ENCODE data around the gene CBX1.
A peak's percentile ranks its signal among the peaks of the same experiment; 100 is the strongest.
"Not testable (repeated sequence)": the region's sequence is repeated elsewhere in the genome, so short reads cannot be mapped to it uniquely, and the experiment has no call there.

The CBX1 gene

GRCh38 chr17:48051706-48052486, 49.4 kb downstream of the CBX1 start:
- DNase-seq (ENCODE audit: low read depth) = no peak

GRCh38 chr17:48051283-48051682, 50.0 kb downstream of the CBX1 start:
- DNase-seq (ENCODE audit: low read depth) = no peak

GRCh38 chr17:48048384-48049126, 52.7 kb downstream of the CBX1 start:
- DNase-seq (ENCODE audit: low read depth) = no peak

DNA sequence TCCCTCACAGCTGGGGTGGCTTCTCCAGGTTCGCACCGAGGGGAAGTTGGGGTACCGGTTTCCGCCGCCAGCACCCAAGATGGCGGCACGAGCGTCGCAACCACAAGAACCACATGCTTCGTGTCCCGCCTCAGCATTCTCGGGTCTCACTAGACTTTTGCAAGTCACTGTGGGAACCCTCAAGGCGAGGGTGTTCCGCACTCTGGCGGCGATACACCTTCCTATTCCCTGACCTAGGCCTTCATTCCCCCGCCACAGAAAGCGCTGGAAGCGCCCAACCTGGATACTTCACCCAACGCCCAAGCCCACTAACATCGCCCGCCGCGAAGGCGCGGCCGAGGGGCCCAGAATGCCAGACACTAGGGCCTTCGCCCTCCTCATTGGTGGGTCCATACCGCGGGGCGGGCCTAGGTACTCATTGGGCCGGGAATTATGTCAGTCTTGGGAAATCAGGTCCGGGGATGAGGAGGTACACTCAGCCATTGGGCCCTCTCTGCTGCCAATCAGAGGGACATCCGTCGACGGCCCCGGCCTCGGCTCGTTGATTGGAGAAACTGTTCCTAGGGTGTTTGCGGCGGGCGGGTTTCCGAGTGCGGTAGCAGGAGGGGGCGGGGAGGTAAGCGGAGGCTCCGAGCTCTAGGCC, 53.4 kb downstream of the CBX1 start, which contains the start of gene NFE2L1:
Gene NFE2L1 (plus strand): TSS at position 619 of the 643 bp plus-strand sequence. CDS start 2,760 bp downstream, outside the sequence.
- peak; percentile 99 for DNase-seq (ENCODE audit: low read depth)

GRCh38 chr17:48047113-48047740, 54.1 kb downstream of the CBX1 start:
- no peak for DNase-seq (ENCODE audit: low read depth)

DNA sequence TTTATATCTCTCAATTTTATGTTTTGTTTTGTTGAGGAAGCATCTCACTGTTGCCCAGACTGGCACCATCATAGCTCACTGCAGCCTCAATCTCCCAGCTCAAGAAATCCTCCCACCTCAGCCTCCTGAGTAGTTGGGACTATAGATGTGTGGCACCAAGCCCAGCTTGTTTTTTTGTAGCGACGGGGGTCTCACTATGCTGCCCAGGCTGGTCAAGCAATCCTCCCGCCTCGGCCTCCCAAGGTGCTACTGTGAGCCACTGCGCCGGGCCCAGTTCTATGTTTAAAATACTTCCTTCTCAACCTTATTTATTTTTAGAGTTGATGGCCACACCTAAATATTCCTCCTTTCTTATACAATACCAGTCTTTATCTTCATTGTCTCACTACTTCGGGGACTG, 55.0 kb downstream of the CBX1 start:
- no peak for DNase-seq (ENCODE audit: low read depth)

DNA sequence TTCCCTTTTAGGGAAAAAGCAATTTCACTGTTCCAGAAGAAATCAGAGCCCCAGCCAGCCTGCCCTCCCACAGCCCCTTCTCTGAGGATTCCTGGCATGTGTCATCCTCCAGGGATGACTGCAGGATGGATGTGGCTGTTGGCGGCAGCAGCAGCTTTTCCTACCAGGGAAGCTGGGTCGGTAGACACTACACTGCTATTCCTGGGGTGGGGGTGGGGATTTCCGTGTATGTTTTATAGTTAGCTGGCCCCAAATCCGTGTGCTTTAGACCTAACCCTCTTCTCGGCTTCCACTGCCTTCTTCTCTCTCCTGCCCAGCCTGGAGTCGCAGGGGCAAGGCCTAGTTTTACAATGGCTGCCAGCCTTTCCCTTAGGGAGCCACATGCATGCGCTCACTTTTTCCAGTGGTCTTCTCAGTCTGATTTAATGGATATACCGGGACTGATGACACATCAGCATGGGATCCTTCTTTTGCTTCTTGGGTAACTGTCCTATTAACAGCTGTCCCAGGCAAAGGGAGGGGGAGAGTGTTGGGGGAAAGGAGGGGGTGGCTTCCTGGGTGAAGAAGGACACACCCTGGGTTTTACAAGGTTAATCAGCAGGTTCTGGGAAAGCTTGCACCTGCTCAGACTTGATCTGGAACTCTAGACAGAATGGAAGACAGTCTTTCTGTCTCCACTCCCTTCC, 55.8 kb downstream of the CBX1 start:
- no peak for DNase-seq (ENCODE audit: low read depth)

DNA sequence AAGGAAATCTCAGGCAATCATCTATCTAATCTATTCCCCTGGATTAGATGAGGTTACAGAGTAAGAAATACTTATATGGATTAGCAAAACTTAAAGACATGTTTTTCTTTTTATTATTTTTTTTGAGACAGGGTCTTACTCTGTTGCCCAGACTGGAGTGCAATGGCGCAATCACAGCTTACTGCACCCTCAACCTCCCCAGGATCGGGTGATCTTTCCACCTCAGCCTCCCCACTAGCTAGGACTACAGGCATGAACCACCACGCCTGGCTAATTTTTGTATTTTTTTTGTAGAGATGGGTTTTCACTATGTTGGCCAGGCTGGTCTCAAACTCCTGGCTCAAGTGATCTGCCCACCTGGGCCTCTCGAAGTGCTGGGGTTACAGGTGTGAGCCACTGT, 56.4 kb downstream of the CBX1 start:
- no peak for DNase-seq (ENCODE audit: low read depth)

DNA sequence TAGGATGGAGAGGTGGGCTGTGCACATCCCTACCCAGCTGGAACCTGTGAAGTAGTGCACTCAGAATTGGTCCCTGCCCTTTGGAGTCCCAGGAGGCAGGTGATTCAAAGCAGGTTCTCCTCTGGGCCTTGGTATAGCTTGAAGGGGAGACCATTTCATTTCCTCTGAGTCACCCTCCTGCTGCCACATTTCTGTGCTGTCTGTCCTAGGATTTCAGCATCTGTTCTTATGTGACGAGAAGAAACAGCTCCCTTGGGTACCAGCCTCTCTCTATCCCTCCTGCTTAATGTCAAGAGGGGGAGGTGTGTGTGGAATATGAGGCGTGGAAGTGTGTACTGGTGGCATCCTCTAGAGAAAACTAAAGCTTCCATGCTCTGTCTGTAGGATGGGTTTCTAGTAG, 58.1 kb downstream of the CBX1 start:
- DNase-seq (ENCODE audit: low read depth) = no peak

DNA sequence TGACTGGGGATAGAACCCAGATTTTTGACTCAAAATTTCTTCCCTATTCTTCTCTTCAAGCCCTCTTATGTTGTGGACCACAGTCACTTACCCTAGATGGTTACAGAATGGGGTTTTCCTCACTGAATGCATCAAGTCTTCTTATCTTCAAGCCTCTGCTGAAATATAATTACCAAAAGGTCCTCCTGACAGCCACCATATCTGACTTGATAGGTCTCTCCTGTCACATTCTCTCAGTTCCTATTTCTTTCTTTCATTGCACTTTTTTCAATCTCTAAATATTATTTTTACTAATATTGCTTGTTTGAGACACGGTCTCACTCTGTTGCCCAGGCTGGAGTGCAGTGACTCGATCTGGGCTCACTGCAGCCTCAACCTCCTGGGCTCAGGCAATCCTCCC, 62.6 kb downstream of the CBX1 start:
- no peak for DNase-seq (ENCODE audit: low read depth)

DNA sequence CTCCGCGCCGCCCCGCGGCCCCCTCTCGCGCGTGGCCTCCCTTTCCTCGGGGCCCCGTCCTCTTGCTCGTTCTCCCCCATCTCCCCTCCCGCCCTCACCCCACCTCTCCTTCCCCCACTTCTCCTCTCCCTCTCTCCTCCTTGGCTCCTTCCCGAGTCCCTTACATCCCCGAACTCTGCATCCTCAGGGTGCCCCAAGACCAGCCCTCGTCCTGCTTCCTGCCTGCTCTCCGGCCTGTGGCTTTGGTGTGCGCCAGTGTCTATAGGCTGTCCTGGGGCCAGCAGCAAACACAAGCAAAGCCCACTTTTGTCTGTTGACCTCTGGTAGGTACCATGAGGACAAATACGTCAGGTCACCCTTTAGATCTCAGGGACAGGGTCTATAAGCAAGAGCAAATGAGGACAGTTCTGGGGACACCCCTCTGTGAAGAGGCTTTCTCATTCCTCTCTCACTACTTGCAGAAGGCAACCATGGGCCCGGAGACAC, 63.4 kb downstream of the CBX1 start:
- DNase-seq (ENCODE audit: low read depth) = no peak

GRCh38 chr17:48037036-48037837, 64.0 kb downstream of the CBX1 start, which contains the start of gene COPZ2:
COPZ2 (minus strand) TSS chr17:48037797; CDS start chr17:48037777, 20 bp downstream.
- DNase-seq (ENCODE audit: low read depth) = no peak

DNA sequence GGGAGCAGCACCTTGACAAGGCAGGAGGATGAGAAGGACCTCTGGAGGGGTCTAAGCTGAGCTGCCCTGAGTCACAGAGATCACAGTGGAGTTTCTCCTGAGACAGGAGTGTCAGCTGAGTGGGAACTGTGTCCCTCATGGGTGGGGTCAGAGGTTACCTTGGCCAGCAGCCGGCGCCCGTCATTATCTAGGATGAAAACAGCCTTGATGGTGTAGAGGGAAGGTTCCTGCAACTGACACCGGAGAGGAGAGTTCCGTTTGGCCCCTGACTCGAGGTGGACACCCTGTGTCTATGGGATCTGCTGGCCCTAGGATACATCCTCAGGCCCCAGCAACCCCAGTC, 64.6 kb downstream of the CBX1 start:
- DNase-seq (ENCODE audit: low read depth) = no peak

DNA sequence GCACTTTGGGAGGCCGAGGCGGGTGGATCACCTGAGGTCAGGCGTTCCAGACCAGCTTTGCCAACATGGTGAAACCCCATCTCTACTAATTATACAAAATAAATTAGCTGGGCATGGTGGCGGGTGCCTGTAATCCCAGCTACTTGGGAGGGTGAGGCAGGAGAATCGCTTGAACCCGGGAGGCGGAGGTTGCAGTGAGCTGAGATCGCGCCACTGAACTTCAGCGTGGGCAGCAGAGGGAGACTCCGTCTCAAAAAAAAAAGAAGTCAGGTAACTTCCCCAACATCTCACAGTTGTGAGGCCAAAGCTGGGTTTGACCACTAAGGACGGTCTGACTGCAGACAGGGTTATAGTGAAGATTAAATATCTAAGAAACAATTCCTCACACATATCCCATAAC, 66.5 kb downstream of the CBX1 start:
- not testable (repeated sequence) for DNase-seq (ENCODE audit: low read depth)

- DNase-seq (ENCODE audit: low read depth) = no peak
Measured at GRCh38 chr17:48031966-48032365, 69.3 kb downstream of the CBX1 start.

GRCh38 chr17:48030531-48030930, 70.7 kb downstream of the CBX1 start:
- no peak for DNase-seq (ENCODE audit: low read depth)

GRCh38 chr17:48028736-48029135, 72.5 kb downstream of the CBX1 start:
- no peak for DNase-seq (ENCODE audit: low read depth)

DNA sequence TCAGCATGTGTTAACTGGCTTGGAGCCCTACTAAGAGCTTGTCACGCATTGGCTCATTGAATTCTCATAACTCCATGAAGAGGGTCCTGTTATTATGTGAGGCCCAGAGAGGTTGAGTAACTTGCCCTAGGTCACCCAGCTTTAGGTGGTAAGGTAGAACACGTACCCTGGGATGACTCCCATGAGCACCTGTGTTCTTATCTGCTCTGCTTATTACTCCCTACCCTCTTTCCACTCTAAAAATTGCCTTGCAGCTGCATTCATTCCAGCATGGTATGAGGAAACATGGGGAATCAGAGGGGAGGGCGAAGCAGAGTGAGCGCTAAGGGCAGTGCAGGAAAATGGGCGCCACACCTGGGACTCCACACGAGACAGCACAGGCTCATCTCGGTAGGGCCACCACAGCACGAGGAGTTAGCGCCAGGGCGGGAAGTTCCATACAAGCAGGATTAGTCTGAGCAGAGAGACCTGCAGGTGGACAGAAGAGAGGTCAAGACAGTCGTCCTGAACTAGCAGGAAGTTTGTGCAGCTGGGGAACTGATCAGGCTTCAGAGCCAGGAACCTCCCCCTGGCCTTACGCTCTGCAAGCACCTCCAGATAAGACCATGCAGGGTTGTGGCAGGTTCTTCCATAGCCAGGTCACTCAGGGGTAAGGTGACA, 73.8 kb downstream of the CBX1 start:
- DNase-seq (ENCODE audit: low read depth) = no peak

GRCh38 chr17:48026502-48027321, 74.6 kb downstream of the CBX1 start:
- DNase-seq (ENCODE audit: low read depth) = peak; percentile 70

All from non-pigmented ciliary epithelial cell (primary cell).